CD14-positive monocyte (primary cell): ENCODE results near the gene DCLK2. TPM values are rescaled to one million over a fixed set of nuclear protein-coding genes. Genes with fewer than 3 reads are reported as not detected.

Source experiments
- DNase-seq, 3 donors: peaks; one replicate each; pipeline ENCODE4 v3.0.0-alpha.2; 2011 to 2022
- H2AFZ ChIP-seq: 2 replicates; pipeline ENCODE4 v1.6.0; 2012; ENCODE audit warnings: mild to moderate bottlenecking, low read depth, low read length, inconsistent platforms; ENCODE audit not compliant: insufficient read depth, poor library complexity, severe bottlenecking
- H3K27ac ChIP-seq, 2 donors: 1 replicate in 1 of 2; 2 replicates in 1 of 2; pipeline ENCODE4 v1.5.1; 2012 to 2013; ENCODE audit warnings: low read length in 2 of 2, control low read depth in 1 of 2, inconsistent platforms in 1 of 2, low read depth in 1 of 2, mild to moderate bottlenecking in 1 of 2
- H3K27me3 ChIP-seq, 2 donors: one replicate each; pipeline versions ENCODE4 v1.6.0 to v1.6.1; 2011 to 2013; ENCODE audit warnings: low read length in 2 of 2; ENCODE audit not compliant: control insufficient read depth in 2 of 2, insufficient read depth in 2 of 2
- H3K36me3 ChIP-seq, 2 donors: replicated peaks in 1 of 2; 1 replicate in 1 of 2; 2 replicates in 1 of 2; pipeline versions ENCODE4 v1.5.1 to v1.6.1; 2012 to 2013; ENCODE audit warnings: low read length in 2 of 2, control low read depth in 1 of 2, inconsistent platforms in 1 of 2, mild to moderate bottlenecking in 1 of 2; ENCODE audit not compliant: insufficient read depth in 2 of 2, control insufficient read depth in 1 of 2
- H3K4me1 ChIP-seq, 2 donors: 1 replicate in 1 of 2; 2 replicates in 1 of 2; pipeline versions ENCODE4 v1.5.1 to v1.6.1; 2012 to 2013; ENCODE audit warnings: low read length in 2 of 2, control low read depth in 1 of 2, inconsistent platforms in 1 of 2, mild to moderate bottlenecking in 1 of 2, moderate library complexity in 1 of 2; ENCODE audit not compliant: insufficient read depth in 2 of 2, control insufficient read depth in 1 of 2
- H3K4me2 ChIP-seq: replicated peaks from 2 replicates; pipeline ENCODE3; 2012; ENCODE audit warnings: low read length, moderate library complexity, mild to moderate bottlenecking; ENCODE audit not compliant: poor library complexity, severe bottlenecking; ENCODE audit errors: extremely low read depth
- H3K4me3 ChIP-seq, 3 experiments: fragments of 200-600 bp in 1 of 3; sonication (generic) in 1 of 3; replicated peaks in 1 of 3; 1 replicate in 2 of 3; 2 replicates in 1 of 3; pipeline ENCODE4 v1.5.1; 2011 to 2013; ENCODE audit warnings: low read length in 3 of 3, mild to moderate bottlenecking in 3 of 3, control low read depth in 2 of 3, low read depth in 2 of 3, inconsistent platforms in 1 of 3, moderate library complexity in 1 of 3
- H3K79me2 ChIP-seq: 2 replicates; pipeline ENCODE4 v1.6.0; 2012; ENCODE audit warnings: mild to moderate bottlenecking, control low read depth, inconsistent platforms, low read length, moderate library complexity; ENCODE audit not compliant: insufficient read depth
- H3K9ac ChIP-seq: 2 replicates; pipeline ENCODE4 v1.6.0; 2017; ENCODE audit warnings: low read length, mild to moderate bottlenecking; ENCODE audit not compliant: insufficient read depth, poor library complexity, severe bottlenecking
- H3K9me3 ChIP-seq, 2 donors: replicated peaks in 1 of 2; 1 replicate in 1 of 2; 2 replicates in 1 of 2; pipeline versions ENCODE4 v1.5.1 to v1.6.1; 2012 to 2013; ENCODE audit warnings: low read length in 2 of 2, control low read depth in 1 of 2; ENCODE audit not compliant: control insufficient read depth in 1 of 2, insufficient read depth in 1 of 2
- H4K20me1 ChIP-seq: 2 replicates; pipeline ENCODE4 v1.6.0; 2012; ENCODE audit warnings: mild to moderate bottlenecking, low read length, control low read depth, moderate library complexity; ENCODE audit not compliant: insufficient read depth
- H3K27ac Mint-ChIP-seq, 7 donors: one replicate each; pipeline ENCODE4 v1.8.0; 2020; ENCODE audit warnings: mild to moderate bottlenecking in 7 of 7, mixed read lengths in 7 of 7, moderate library complexity in 6 of 7, inconsistent platforms in 2 of 7
- H3K27me3 Mint-ChIP-seq, 3 donors: one replicate each; pipeline ENCODE4 v1.8.0; 2021 to 2022; ENCODE audit warnings: low read depth in 3 of 3, mild to moderate bottlenecking in 3 of 3, mixed read lengths in 3 of 3, moderate library complexity in 3 of 3, inconsistent platforms in 1 of 3
- H3K36me3 Mint-ChIP-seq, 2 donors: one replicate each; pipeline ENCODE4 v1.8.0; 2020; ENCODE audit warnings: mixed read lengths in 2 of 2, inconsistent platforms in 1 of 2, mild to moderate bottlenecking in 1 of 2
- H3K4me1 Mint-ChIP-seq: one replicate; pipeline ENCODE4 v1.8.0; 2020; ENCODE audit warnings: mild to moderate bottlenecking, mixed read lengths
- H3K4me3 Mint-ChIP-seq, 2 donors: one replicate each; pipeline ENCODE4 v1.8.0; 2020; ENCODE audit warnings: mild to moderate bottlenecking in 2 of 2, mixed read lengths in 2 of 2, moderate library complexity in 1 of 2
- H3K9me3 Mint-ChIP-seq, 7 donors: one replicate each; pipeline ENCODE4 v1.8.0; 2020 to 2022; ENCODE audit warnings: mixed read lengths in 7 of 7, mild to moderate bottlenecking in 6 of 7, moderate library complexity in 6 of 7, inconsistent platforms in 2 of 7
- CTCF ChIP-seq: fragments of 200-600 bp; IDR thresholded peaks from one replicate; pipeline ENCODE4 v1.8.0; 2022; ENCODE audit warnings: antibody characterized with exemption, mild to moderate bottlenecking
- WGBS: methylation state at CpG from one replicate; pipeline ENCODE4 v1.1.5; 2013; ENCODE audit warnings: missing lambda C conversion rate; ENCODE audit not compliant: insufficient coverage; 5-methylcytosine and 5-hydroxymethylcytosine counted together
- intact Hi-C, 2 donors: fragments of 100-400 bp; cut with micrococcal nuclease; formaldehyde crosslinking; loops; one replicate each; pipeline versions ENCODE4 v1.15.0 to v1.15.1; 2023
- polyA plus RNA-seq, 3 donors: library from polyadenylated mRNA; depleted of rRNA in 1 of 3; unstranded in 2 of 3; stranded (reverse) in 1 of 3; fragments of 300-500 nt in 2 of 3; fragments of >200 nt in 1 of 3; fragmentation: Illumina TruSeq in 2 of 3; gene quantifications; 1 replicate in 2 of 3; 2 replicates in 1 of 3; pipeline ENCODE4 v1.2.3, GENCODE V29; 2012 to 2021

DCLK2 gene
- polyA plus RNA-seq, 3 donors, result 0.13 TPM; not detected in 2

GRCh38 chr4:150078579-150079080, 385 bp downstream of the DCLK2 start:
- intact Hi-C loops, result no loop called here
- no peaks in the 10 kb centered on the region for H4K20me1 ChIP-seq
- under 1% methylated on average over 58 of the region's 59 CpGs for WGBS
- H3K4me1 ChIP-seq, result peaks cover 12 to 16% of the 10 kb centered on the region in 2 donors
- H3K27me3 ChIP-seq, result peaks cover 25 to 39% of the 10 kb centered on the region in 2 donors
- H3K4me3 ChIP-seq, result peak overlapping the region; percentile 34 to 77 (median 54)
- no peak overlapping the region for H3K27ac Mint-ChIP-seq
- no peaks in the 10 kb centered on the region for H3K79me2 ChIP-seq
- DNase-seq, result peak in 1 of 3 donors; percentile 5
- peaks cover 0 to 4% (median 0%) of the 10 kb centered on the region in 7 donors for H3K9me3 Mint-ChIP-seq
- peak overlapping the region; percentile 73 to 88 for H3K4me3 Mint-ChIP-seq
- no peak overlapping the region for H3K27ac ChIP-seq
- peak overlapping the region; percentile 81 for H2AFZ ChIP-seq
- peak overlapping the region; percentile 89 for H3K4me2 ChIP-seq
- H3K36me3 Mint-ChIP-seq, result peaks cover 0 to 3% of the 10 kb centered on the region in 2 donors
- peaks cover 14% of the 10 kb centered on the region for H3K4me1 Mint-ChIP-seq
- no peaks in the 10 kb centered on the region for H3K36me3 ChIP-seq
- peaks cover 21 to 42% (median 21%) of the 10 kb centered on the region in 3 donors for H3K27me3 Mint-ChIP-seq
- peaks cover 0 to 9% of the 10 kb centered on the region in 2 donors for H3K9me3 ChIP-seq
- TF ChIP-seq CTCF, result no peak
- H3K9ac ChIP-seq, result peak overlapping the region; percentile 25

DNA sequence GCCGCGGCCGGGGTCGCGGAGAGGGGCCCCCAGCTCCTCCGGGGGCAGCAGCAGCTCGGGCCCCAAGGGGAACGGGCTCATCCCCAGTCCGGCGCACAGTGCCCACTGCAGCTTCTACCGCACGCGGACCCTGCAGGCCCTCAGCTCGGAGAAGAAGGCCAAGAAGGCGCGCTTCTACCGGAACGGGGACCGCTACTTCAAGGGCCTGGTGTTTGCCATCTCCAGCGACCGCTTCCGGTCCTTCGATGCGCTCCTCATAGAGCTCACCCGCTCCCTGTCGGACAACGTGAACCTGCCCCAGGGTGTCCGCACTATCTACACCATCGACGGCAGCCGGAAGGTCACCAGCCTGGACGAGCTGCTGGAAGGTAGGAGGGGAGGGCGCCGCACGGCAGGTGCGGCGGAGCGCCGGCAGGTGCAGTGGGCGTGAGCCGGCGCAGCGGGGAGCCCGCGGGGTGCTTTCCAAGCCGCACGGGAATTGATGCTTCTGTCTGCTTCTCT, 886 bp downstream of the DCLK2 start:
- intact Hi-C loops, result no loop called here
- peak overlapping the region; percentile 81 for H2AFZ ChIP-seq
- peaks cover 0 to 3% of the 10 kb centered on the region in 2 donors for H3K36me3 Mint-ChIP-seq
- peaks cover 0 to 9% of the 10 kb centered on the region in 2 donors for H3K9me3 ChIP-seq
- H3K4me3 ChIP-seq, result peak overlapping the region; percentile 34 to 77 (median 54)
- peaks cover 25 to 39% of the 10 kb centered on the region in 2 donors for H3K27me3 ChIP-seq
- H3K27ac Mint-ChIP-seq, result no peak overlapping the region
- peaks cover 21 to 42% (median 21%) of the 10 kb centered on the region in 3 donors for H3K27me3 Mint-ChIP-seq
- H3K4me2 ChIP-seq, result peak overlapping the region; percentile 89
- H3K27ac ChIP-seq, result no peak overlapping the region
- H4K20me1 ChIP-seq, result no peaks in the 10 kb centered on the region
- H3K79me2 ChIP-seq, result no peaks in the 10 kb centered on the region
- TF ChIP-seq CTCF, result no peak
- no peaks in the 10 kb centered on the region for H3K36me3 ChIP-seq
- H3K4me3 Mint-ChIP-seq, result peak overlapping the region; percentile 73 to 88
- peaks cover 12 to 16% of the 10 kb centered on the region in 2 donors for H3K4me1 ChIP-seq
- peak overlapping the region; percentile 25 for H3K9ac ChIP-seq
- H3K9me3 Mint-ChIP-seq, result peaks cover 0 to 4% (median 0%) of the 10 kb centered on the region in 7 donors
- peaks cover 14% of the 10 kb centered on the region for H3K4me1 Mint-ChIP-seq
- WGBS, result under 1% methylated on average over 32 of the region's 47 CpGs
- DNase-seq, result peak in 1 of 3 donors; percentile 8
